HepG2 (cell line): ENCODE data around the gene RAB42. TPM values are rescaled to one million over a fixed set of nuclear protein-coding genes. Genes with fewer than 3 reads are reported as not detected.
A peak's percentile ranks its signal among the peaks of the same experiment; 100 is the strongest.

Experiments used
- CCAR2 ChIP-seq: fragments of 200-400 bp; formaldehyde crosslinking; optimal IDR thresholded peaks from 2 replicates; pipeline ENCODE3; 2018; ENCODE audit warnings: low read depth, mild to moderate bottlenecking, low read length, moderate library complexity
- CENPT ChIP-seq: sonication (generic); formaldehyde crosslinking; IDR thresholded peaks from 2 replicates; pipeline ENCODE4 v1.8.0; 2022; ENCODE audit warnings: low read depth, mild to moderate bottlenecking, moderate library complexity, missing genetic modification reagents
- HCFC1 ChIP-seq: fragments of 150-350 bp; IDR thresholded peaks from 2 replicates; pipeline ENCODE4 v1.6.1; 2014; ENCODE audit warnings: low read depth, low read length
- ISL2 ChIP-seq: sonication (generic); formaldehyde crosslinking; IDR thresholded peaks from 2 replicates; pipeline ENCODE4 v1.5.0; 2020; ENCODE audit warnings: missing genetic modification reagents
- MYC ChIP-seq: sonication (generic); formaldehyde crosslinking; IDR thresholded peaks from 2 replicates; pipeline ENCODE4 v1.9.0; 2021; ENCODE audit warnings: missing genetic modification reagents, borderline replicate concordance
- NCOR1 ChIP-seq: fragments of 200-600 bp; sonication (generic); IDR thresholded peaks from 2 replicates; pipeline ENCODE4 v1.7.0; 2017; ENCODE audit warnings: antibody characterized with exemption, low read length, borderline replicate concordance
- PHF20 ChIP-seq: sonication (generic); formaldehyde crosslinking; IDR thresholded peaks from 2 replicates; pipeline ENCODE4 v1.5.0; 2020; ENCODE audit warnings: mild to moderate bottlenecking, missing genetic modification reagents
- POLR2G ChIP-seq: fragments of 200-400 bp; formaldehyde crosslinking; IDR thresholded peaks from 2 replicates; pipeline ENCODE4 v1.6.1; 2018; ENCODE audit warnings: mild to moderate bottlenecking, low read depth, low read length, moderate library complexity
- REPIN1 ChIP-seq: sonication (generic); formaldehyde crosslinking; IDR thresholded peaks from 2 replicates; pipeline ENCODE4 v1.8.0; 2022; ENCODE audit warnings: missing genetic modification reagents, low read depth, mild to moderate bottlenecking, borderline replicate concordance
- SRSF1 ChIP-seq: fragments of 200-400 bp; formaldehyde crosslinking; optimal IDR thresholded peaks from 2 replicates; pipeline ENCODE3; 2017; ENCODE audit warnings: mild to moderate bottlenecking, low read depth, low read length, moderate library complexity
- TCF12 ChIP-seq, 2 experiments: fragments of 450-650 bp in 1 of 2; sonication (generic) in 1 of 2; formaldehyde crosslinking in 1 of 2; IDR thresholded peaks; 2 replicates each; pipeline versions ENCODE4 v1.6.1 to v1.8.0; 2017 to 2022; ENCODE audit warnings: antibody characterized with exemption in 1 of 2, mild to moderate bottlenecking in 1 of 2, missing genetic modification reagents in 1 of 2, moderate library complexity in 1 of 2
- TOE1 ChIP-seq: sonication (generic); formaldehyde crosslinking; IDR thresholded peaks from 2 replicates; pipeline ENCODE4 v1.4.0; 2020; ENCODE audit warnings: mild to moderate bottlenecking, missing genetic modification reagents
- ZBTB8A ChIP-seq: sonication (generic); formaldehyde crosslinking; IDR thresholded peaks from 2 replicates; pipeline ENCODE4 v1.4.0; 2020; ENCODE audit warnings: mild to moderate bottlenecking, low read depth, missing genetic modification reagents, borderline replicate concordance
- ZFP41 ChIP-seq: sonication (generic); formaldehyde crosslinking; IDR thresholded peaks from 2 replicates; pipeline ENCODE4 v1.4.0; 2020; ENCODE audit warnings: mild to moderate bottlenecking, missing genetic modification reagents, borderline replicate concordance
- ZNF160 ChIP-seq: sonication (generic); formaldehyde crosslinking; IDR thresholded peaks from 2 replicates; pipeline ENCODE4 v1.8.0; 2022; ENCODE audit warnings: mild to moderate bottlenecking, inconsistent platforms, missing genetic modification reagents
- ZNF605 ChIP-seq: sonication (generic); formaldehyde crosslinking; IDR thresholded peaks from 2 replicates; pipeline ENCODE4 v1.8.0; 2022; ENCODE audit warnings: mild to moderate bottlenecking, missing genetic modification reagents
- ZNF776 ChIP-seq: sonication (generic); formaldehyde crosslinking; IDR thresholded peaks from 2 replicates; pipeline ENCODE4 v1.4.0; 2020; ENCODE audit warnings: mild to moderate bottlenecking, missing genetic modification reagents
- ZSCAN25 ChIP-seq: sonication (generic); formaldehyde crosslinking; IDR thresholded peaks from 2 replicates; pipeline ENCODE4 v1.8.0; 2022; ENCODE audit warnings: mild to moderate bottlenecking, missing genetic modification reagents
- polyA plus RNA-seq, 8 experiments: library from polyadenylated mRNA; depleted of rRNA in 3 of 8; stranded (reverse) in 7 of 8; unstranded in 1 of 8; fragments of >200 nt; fragmentation: Illumina TruSeq in 4 of 8; extraction: Trizol in 4 of 8; gene quantifications; 2 replicates each; pipeline versions ENCODE4 v1.2.1 to v1.2.3, GENCODE V29; 2011 to 2016; ENCODE audit warnings: low read depth in 4 of 8, missing spikeins in 1 of 8, mixed read lengths in 1 of 8; ENCODE audit not compliant: insufficient read depth in 1 of 8
- total RNA-seq, 5 experiments: library from RNA; depleted of rRNA; stranded (reverse); fragments of >200 nt; fragmentation: Illumina TruSeq; extraction: Trizol; gene quantifications; 2 replicates each; pipeline ENCODE4 v1.2.3, GENCODE V29; 2016; ENCODE audit warnings: low read depth in 1 of 5
- TF ChIP-seq, protein P1 (sequence below): sonication (generic); formaldehyde crosslinking; IDR thresholded peaks from 2 replicates; pipeline ENCODE4 v1.4.0; 2020; ENCODE audit warnings: missing genetic modification reagents
- TF ChIP-seq, protein P2 (sequence below): sonication (generic); formaldehyde crosslinking; IDR thresholded peaks from 2 replicates; pipeline ENCODE4 v1.8.1; 2023; ENCODE audit warnings: mild to moderate bottlenecking, missing genetic modification reagents
- TF ChIP-seq, protein P3 (sequence below): sonication (generic); formaldehyde crosslinking; IDR thresholded peaks from 2 replicates; pipeline ENCODE4 v1.9.0; 2021; ENCODE audit warnings: missing genetic modification reagents, mild to moderate bottlenecking, borderline replicate concordance
- TF ChIP-seq, protein P4 (sequence below): sonication (generic); formaldehyde crosslinking; IDR thresholded peaks from 2 replicates; pipeline ENCODE4 v1.5.0; 2020; ENCODE audit warnings: missing genetic modification reagents

The RAB42 gene
- total and polyA plus RNA-seq, 2 of the 13 experiments (the other 11 are each of a cell fraction or from before 2014, with no cell fraction given) = 10.4 to 166 TPM

DNA sequence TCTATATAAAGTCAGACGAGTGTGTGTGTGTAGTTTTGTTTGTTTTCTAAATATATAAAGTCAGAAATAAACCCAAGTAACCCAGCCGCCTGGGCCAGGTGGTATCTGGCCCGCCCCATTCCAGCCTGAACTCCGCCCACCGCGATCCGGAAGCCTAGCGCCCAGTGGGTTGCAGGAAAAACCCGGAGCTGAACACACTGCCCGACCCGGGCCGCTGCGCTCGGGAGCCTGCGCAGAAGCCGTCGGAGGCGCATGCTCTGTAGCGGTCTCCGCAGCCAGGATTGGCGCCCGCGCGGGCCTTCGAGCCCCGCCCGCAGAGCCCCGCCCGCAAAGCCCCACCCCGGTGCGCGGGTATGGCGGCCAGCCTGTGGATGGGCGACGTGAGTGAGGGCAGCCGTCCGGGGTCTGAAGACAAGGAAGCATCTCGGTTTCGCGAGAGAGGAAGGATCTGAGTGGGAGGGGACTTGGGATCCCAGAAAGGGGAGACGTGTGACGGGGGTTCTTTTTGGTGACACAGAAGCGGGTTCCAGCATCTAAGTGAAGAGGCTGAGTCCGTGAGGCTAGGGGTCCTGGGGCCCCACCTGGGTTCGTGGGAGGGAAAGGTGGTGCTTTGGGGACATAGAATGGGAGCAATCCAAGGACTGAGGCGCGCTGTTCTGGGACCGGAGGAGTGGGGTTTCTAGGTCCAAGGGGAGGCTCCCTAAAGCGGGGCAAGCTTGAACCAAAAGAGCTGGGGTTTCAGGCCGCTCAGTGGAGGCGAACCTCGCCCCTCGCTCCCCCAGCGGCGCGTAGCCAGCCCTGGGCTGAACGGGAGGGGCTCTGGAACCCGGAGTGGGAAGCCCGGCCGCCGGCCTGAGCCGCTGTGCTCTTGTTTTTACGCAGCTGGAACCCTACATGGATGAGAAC lies 39.1 kb upstream of the RAB42 start, which contains the start of gene TRNAU1AP (continued):
- TF ChIP-seq ZNF776 (peak; percentile 85; the same call in 1 of the 2 replicates), HCFC1 (peak; percentile 61), CENPT (CRISPR knock-in tag) (no peak), PHF20 (CRISPR knock-in tag) (peak; percentile 80), ZBTB8A (CRISPR knock-in tag) (no peak), ISL2 (CRISPR knock-in tag) (peak; percentile 53), REPIN1 (CRISPR knock-in tag) (peak; percentile 84; the same call in 1 of the 2 replicates), SRSF1 (peak; percentile 90), ZNF605 (CRISPR knock-in tag) (no peak), NCOR1 (0 out of 2 replicates have a peak, but pooled peaks have one; percentile 25), ZSCAN25 (peak; percentile 64; the same call in 1 of the 2 replicates), CCAR2 (peak; percentile 80), TCF12 (IDR thresholded peaks at IDR 0.05) (no peak), TCF12 (CRISPR knock-in tag; IDR thresholded peaks at IDR 0.05) (peak; percentile 50; the same call in 1 of the 2 replicates), MYC (CRISPR knock-in tag) (peak; percentile 90), ZNF160 (peak; percentile 70; the same call in 1 of the 2 replicates), ZFP41 (CRISPR knock-in tag) (no peak), TOE1 (CRISPR knock-in tag) (no peak), POLR2G (peak; percentile 95)
- TF ChIP-seq, protein P1, sequence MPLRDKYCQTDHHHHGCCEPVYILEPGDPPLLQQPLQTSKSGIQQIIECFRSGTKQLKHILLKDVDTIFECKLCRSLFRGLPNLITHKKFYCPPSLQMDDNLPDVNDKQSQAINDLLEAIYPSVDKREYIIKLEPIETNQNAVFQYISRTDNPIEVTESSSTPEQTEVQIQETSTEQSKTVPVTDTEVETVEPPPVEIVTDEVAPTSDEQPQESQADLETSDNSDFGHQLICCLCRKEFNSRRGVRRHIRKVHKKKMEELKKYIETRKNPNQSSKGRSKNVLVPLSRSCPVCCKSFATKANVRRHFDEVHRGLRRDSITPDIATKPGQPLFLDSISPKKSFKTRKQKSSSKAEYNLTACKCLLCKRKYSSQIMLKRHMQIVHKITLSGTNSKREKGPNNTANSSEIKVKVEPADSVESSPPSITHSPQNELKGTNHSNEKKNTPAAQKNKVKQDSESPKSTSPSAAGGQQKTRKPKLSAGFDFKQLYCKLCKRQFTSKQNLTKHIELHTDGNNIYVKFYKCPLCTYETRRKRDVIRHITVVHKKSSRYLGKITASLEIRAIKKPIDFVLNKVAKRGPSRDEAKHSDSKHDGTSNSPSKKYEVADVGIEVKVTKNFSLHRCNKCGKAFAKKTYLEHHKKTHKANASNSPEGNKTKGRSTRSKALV (CRISPR knock-in tag) = peak; percentile 45; the same call in 1 of the 2 replicates
- TF ChIP-seq, protein P2, sequence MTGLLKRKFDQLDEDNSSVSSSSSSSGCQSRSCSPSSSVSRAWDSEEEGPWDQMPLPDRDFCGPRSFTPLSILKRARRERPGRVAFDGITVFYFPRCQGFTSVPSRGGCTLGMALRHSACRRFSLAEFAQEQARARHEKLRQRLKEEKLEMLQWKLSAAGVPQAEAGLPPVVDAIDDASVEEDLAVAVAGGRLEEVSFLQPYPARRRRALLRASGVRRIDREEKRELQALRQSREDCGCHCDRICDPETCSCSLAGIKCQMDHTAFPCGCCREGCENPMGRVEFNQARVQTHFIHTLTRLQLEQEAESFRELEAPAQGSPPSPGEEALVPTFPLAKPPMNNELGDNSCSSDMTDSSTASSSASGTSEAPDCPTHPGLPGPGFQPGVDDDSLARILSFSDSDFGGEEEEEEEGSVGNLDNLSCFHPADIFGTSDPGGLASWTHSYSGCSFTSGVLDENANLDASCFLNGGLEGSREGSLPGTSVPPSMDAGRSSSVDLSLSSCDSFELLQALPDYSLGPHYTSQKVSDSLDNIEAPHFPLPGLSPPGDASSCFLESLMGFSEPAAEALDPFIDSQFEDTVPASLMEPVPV (CRISPR knock-in tag) = peak; percentile 52; the same call in 1 of the 2 replicates
- TF ChIP-seq, protein P3, sequence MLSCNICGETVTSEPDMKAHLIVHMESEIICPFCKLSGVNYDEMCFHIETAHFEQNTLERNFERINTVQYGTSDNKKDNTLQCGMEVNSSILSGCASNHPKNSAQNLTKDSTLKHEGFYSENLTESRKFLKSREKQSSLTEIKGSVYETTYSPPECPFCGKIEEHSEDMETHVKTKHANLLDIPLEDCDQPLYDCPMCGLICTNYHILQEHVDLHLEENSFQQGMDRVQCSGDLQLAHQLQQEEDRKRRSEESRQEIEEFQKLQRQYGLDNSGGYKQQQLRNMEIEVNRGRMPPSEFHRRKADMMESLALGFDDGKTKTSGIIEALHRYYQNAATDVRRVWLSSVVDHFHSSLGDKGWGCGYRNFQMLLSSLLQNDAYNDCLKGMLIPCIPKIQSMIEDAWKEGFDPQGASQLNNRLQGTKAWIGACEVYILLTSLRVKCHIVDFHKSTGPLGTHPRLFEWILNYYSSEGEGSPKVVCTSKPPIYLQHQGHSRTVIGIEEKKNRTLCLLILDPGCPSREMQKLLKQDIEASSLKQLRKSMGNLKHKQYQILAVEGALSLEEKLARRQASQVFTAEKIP (CRISPR knock-in tag) = no peak
- TF ChIP-seq, protein P4, sequence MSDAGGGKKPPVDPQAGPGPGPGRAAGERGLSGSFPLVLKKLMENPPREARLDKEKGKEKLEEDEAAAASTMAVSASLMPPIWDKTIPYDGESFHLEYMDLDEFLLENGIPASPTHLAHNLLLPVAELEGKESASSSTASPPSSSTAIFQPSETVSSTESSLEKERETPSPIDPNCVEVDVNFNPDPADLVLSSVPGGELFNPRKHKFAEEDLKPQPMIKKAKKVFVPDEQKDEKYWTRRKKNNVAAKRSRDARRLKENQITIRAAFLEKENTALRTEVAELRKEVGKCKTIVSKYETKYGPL = no peak
